K562 (cell line): ENCODE results near the gene JHY. TPM values are rescaled to one million over a fixed set of nuclear protein-coding genes. Genes with fewer than 3 reads are reported as not detected.

Experiments used
- ATAC-seq: fragments of 200-7000 bp; cut with Tn5 transposase; 3 replicates; pipeline ENCODE4 v1.9.1; 2020; ENCODE audit warnings: moderate library complexity
- BruUV-seq: library from RNA; stranded (reverse); fragments of 400-500 nt; replicated peaks from 2 replicates; lab custom pipeline; 2021; lab: Mats Ljungman, UMichigan
- CTCF ChIA-PET: fragments of 300-600 bp; formaldehyde crosslinking; extraction: SDS; loops from one replicate; lab custom pipeline; 2021; ENCODE audit warnings: low intra/inter-chr PET ratio; lab: Yijun Ruan, JAX
- POLR2A ChIA-PET: fragments of 300-600, 350-650 bp; sonication (Branson Sonifier 250); formaldehyde crosslinking; extraction: SDS; loops from one replicate; lab custom pipeline; 2021; ENCODE audit warnings: antibody characterized with exemption, inconsistent platforms; lab: Yijun Ruan, JAX
- DNase-seq, 4 experiments: peaks; one replicate each; pipeline versions ENCODE4 v3.0.0 to v3.0.0-alpha.2; 2011 to 2018; ENCODE audit warnings: low spot score in 3 of 4, mixed read lengths in 3 of 4; ENCODE audit errors: extremely low read depth in 1 of 4
- FAIRE-seq: peaks from 2 replicates; lab custom pipeline; 2011; peaks lifted over from hg19 to GRCh38; lab: Jason Lieb, UNC
- H2AFZ ChIP-seq: 2 replicates; pipeline ENCODE4 v1.6.0; 2011; ENCODE audit warnings: low read depth, low read length, control low read depth, inconsistent platforms
- H3K27ac ChIP-seq: fragments of 200-600 bp; 3 replicates; pipeline ENCODE4 v1.8.0; 2011; ENCODE audit warnings: low read depth, mild to moderate bottlenecking, control low read depth, inconsistent platforms, low read length, moderate library complexity, mixed read lengths; ENCODE audit errors: extremely low read depth
- H3K27me3 ChIP-seq, 2 experiments: fragments of 300-600 bp in 1 of 2; 2 replicates in 1 of 2; 3 replicates in 1 of 2; pipeline versions ENCODE4 v1.6.0 to v1.8.0; 2011; ENCODE audit warnings: inconsistent platforms in 2 of 2, low read length in 2 of 2, mild to moderate bottlenecking in 1 of 2, mixed read lengths in 1 of 2, moderate library complexity in 1 of 2; ENCODE audit not compliant: control insufficient read depth in 2 of 2, insufficient read depth in 2 of 2
- H3K36me3 ChIP-seq: fragments of 300-600 bp; 3 replicates; pipeline ENCODE4 v1.8.0; 2011; ENCODE audit warnings: mild to moderate bottlenecking, low read length, inconsistent platforms; ENCODE audit not compliant: control insufficient read depth, insufficient read depth
- H3K4me1 ChIP-seq, 2 experiments: fragments of 200-600 bp in 1 of 2; replicated peaks in 1 of 2; 2 replicates in 1 of 2; 3 replicates in 1 of 2; pipeline versions ENCODE4 v1.5.1 to v1.8.0; 2011; ENCODE audit warnings: inconsistent platforms in 2 of 2, low read length in 2 of 2, mild to moderate bottlenecking in 1 of 2, mixed read lengths in 1 of 2, moderate library complexity in 1 of 2; ENCODE audit not compliant: control insufficient read depth in 2 of 2, insufficient read depth in 2 of 2
- H3K4me2 ChIP-seq: 2 replicates; pipeline ENCODE4 v1.6.1; 2011; ENCODE audit warnings: low read length, control low read depth, inconsistent platforms, mixed read lengths; ENCODE audit not compliant: insufficient read depth
- H3K4me3 ChIP-seq: fragments of 200-600 bp; sonication (generic), shearing (Covaris generic); 2 replicates; pipeline ENCODE4 v1.5.1; 2016; ENCODE audit warnings: control low read depth, inconsistent platforms
- H3K79me2 ChIP-seq: fragments of 200-600 bp; 3 replicates; pipeline ENCODE4 v1.8.0; 2011; ENCODE audit warnings: low read length, inconsistent platforms; ENCODE audit not compliant: control insufficient read depth, insufficient read depth
- H3K9ac ChIP-seq, 2 experiments: 2 replicates each; pipeline versions ENCODE4 v1.6.0 to v1.6.1; 2011; ENCODE audit warnings: low read depth in 2 of 2, low read length in 2 of 2, control low read depth in 1 of 2, inconsistent platforms in 1 of 2, mild to moderate bottlenecking in 1 of 2, mixed read lengths in 1 of 2; ENCODE audit not compliant: insufficient read depth in 1 of 2
- H3K9me1 ChIP-seq: one replicate; pipeline ENCODE4 v1.6.0; 2011; ENCODE audit warnings: inconsistent platforms, mild to moderate bottlenecking, low read length, moderate library complexity; ENCODE audit not compliant: control insufficient read depth, insufficient read depth
- H3K9me3 ChIP-seq: replicated peaks from 2 replicates; pipeline ENCODE4 v1.5.1; 2011; ENCODE audit warnings: low read depth, low read length, inconsistent platforms; ENCODE audit not compliant: control insufficient read depth, insufficient read depth
- H4K20me1 ChIP-seq: replicated peaks from 2 replicates; pipeline ENCODE4 v1.6.1; 2011; ENCODE audit warnings: low read length, inconsistent platforms, mixed read lengths; ENCODE audit not compliant: control insufficient read depth, insufficient read depth
- E2F8 ChIP-seq: fragments of 450-650 bp; IDR thresholded peaks from 2 replicates; pipeline ENCODE4 v1.7.1; 2018; ENCODE audit warnings: mild to moderate bottlenecking, low read depth; ENCODE audit not compliant: partially characterized antibody
- GTF2A2 ChIP-seq: IDR thresholded peaks from 2 replicates; pipeline ENCODE4 v1.6.1; 2016; ENCODE audit warnings: mild to moderate bottlenecking, missing genetic modification characterization, missing compliant biosample characterization
- KDM2B ChIP-seq: fragments of 250-450 bp; sonication (Bioruptor Pico); IDR thresholded peaks from 2 replicates; pipeline ENCODE4 v1.8.0; 2021; ENCODE audit warnings: mild to moderate bottlenecking, moderate library complexity
- LEF1 ChIP-seq: fragments of 450-650 bp; IDR thresholded peaks from 2 replicates; pipeline ENCODE4 v1.6.1; 2016; ENCODE audit warnings: mild to moderate bottlenecking
- MED1 ChIP-seq: sonication (generic); formaldehyde crosslinking; IDR thresholded peaks from 2 replicates; pipeline ENCODE4 v1.8.1; 2023; ENCODE audit warnings: missing genetic modification reagents, borderline replicate concordance
- MEIS2 ChIP-seq: fragments of 450-650 bp; IDR thresholded peaks from 2 replicates; pipeline ENCODE4 v1.6.1; 2014; ENCODE audit warnings: mild to moderate bottlenecking; ENCODE audit not compliant: partially characterized antibody
- OTX1 ChIP-seq: fragments of 450-650 bp; formaldehyde crosslinking; IDR thresholded peaks from 2 replicates; pipeline ENCODE4 v1.4.0; 2022; ENCODE audit warnings: mild to moderate bottlenecking
- REST ChIP-seq, 2 experiments: fragments of 450-650 bp; formaldehyde crosslinking in 1 of 2; IDR thresholded peaks; 2 replicates each; pipeline versions ENCODE4 v1.4.0 to v1.6.1; 2014 to 2020; ENCODE audit warnings: mild to moderate bottlenecking in 2 of 2, borderline replicate concordance in 1 of 2, low read depth in 1 of 2
- ZNF79 ChIP-seq: fragments of 250-450 bp; sonication (Bioruptor Pico); IDR thresholded peaks from 2 replicates; pipeline ENCODE4 v1.4.0; 2020; ENCODE audit warnings: low read depth, mild to moderate bottlenecking, moderate library complexity
- ZNF830 ChIP-seq: fragments of 250-450 bp; sonication (Bioruptor Pico); IDR thresholded peaks from 2 replicates; pipeline ENCODE4 v1.5.0; 2021; ENCODE audit warnings: mild to moderate bottlenecking
- WGBS: fragments of 100-300 bp; shearing (Covaris generic); methylation state at CpG from one replicate; pipeline ENCODE4 v1.1.6; 2016; ENCODE audit warnings: low coverage, mixed read lengths; ENCODE audit not compliant: insufficient coverage; ENCODE audit errors: missing lambda C conversion rate; 5-methylcytosine and 5-hydroxymethylcytosine counted together
- in situ Hi-C: fragments of 300-500 bp; cut with MboI; formaldehyde crosslinking; loops from 4 replicates; pipeline ENCODE4 v1.15.0; 2018; ENCODE audit warnings: inconsistent platforms, mixed read lengths
- intact Hi-C: fragments of 100-400 bp; cut with micrococcal nuclease; formaldehyde crosslinking; loops from 2 replicates; pipeline ENCODE4 v1.14.2; 2022
- polyA plus RNA-seq, 8 experiments: library from polyadenylated mRNA; depleted of rRNA in 4 of 8; stranded (reverse) in 5 of 8; unstranded in 3 of 8; fragments of >200 nt; fragmentation: Nextera tagmentation in 2 of 8; fragmentation: Illumina TruSeq in 1 of 8; extraction: Ambion mirVana in 2 of 8; extraction: Trizol in 1 of 8; gene quantifications; 2 replicates each; pipeline versions ENCODE4 v1.2.1 to v1.2.3, GENCODE V29; 2011 to 2014; ENCODE audit warnings: inconsistent platforms in 1 of 8, missing spikeins in 1 of 8
- total RNA-seq, 7 experiments: library from RNA; depleted of rRNA in 6 of 7; stranded (reverse); fragments of >200 nt in 6 of 7; fragmentation: Illumina TruSeq in 2 of 7; extraction: Trizol in 2 of 7; gene quantifications; 2 replicates each; pipeline versions ENCODE4 v1.2.1 to v1.2.3, GENCODE V29; 2011 to 2021; ENCODE audit warnings: low replicate concordance in 1 of 7

Gene JHY
- total and polyA plus RNA-seq, 9 of the 15 experiments (the other 6 are each of a cell fraction or from before 2014, with no cell fraction given): not detected

GRCh38 chr11:122863704-122864326 is 18.7 kb upstream of the JHY start:
- intact Hi-C loops (loop anchor here (1.0 to 5.0 kb wide), 4 partner anchors 159 to 615 kb away; no protein-coding TSS in a partner anchor), in situ Hi-C loops (no loop called here)
- peak; percentile 67; the same call in 2 of the 3 replicates for ATAC-seq
- Histone ChIP-seq H3K27ac (no peak overlapping the region), H3K4me3 (no peak overlapping the region), H3K4me1 (no peaks in the 10 kb centered on the region), H3K36me3 (no peaks in the 10 kb centered on the region), H2AFZ (no peak overlapping the region), H3K9me3 (no peaks in the 10 kb centered on the region), H3K9me1 (no peaks in the 10 kb centered on the region), H3K79me2 (no peaks in the 10 kb centered on the region), H3K27me3 (no peaks in the 10 kb centered on the region; a peak in 1 of 5 replicates), H3K4me2 (no peak overlapping the region), H3K9ac (no peak overlapping the region), H4K20me1 (no peaks in the 10 kb centered on the region)
- no TSS peak for BruUV-seq
- ChIA-PET CTCF (interaction anchor here (0.6 to 1.2 kb wide), 4 partner anchors 162 to 384 kb away, joined by 3 to 4 read pairs (median 3); no protein-coding TSS in a partner anchor), POLR2A (interaction anchor here (1.2 kb wide), 1 partner anchor 9 kb away, joined by 3 read pairs; no protein-coding TSS in a partner anchor)
- FAIRE-seq: peak; percentile 29
- WGBS: 3% methylated on average over 7 of the region's 7 CpGs
- DNase-seq: peak; percentile 30 to 42 (median 36)
- TF ChIP-seq OTX1 (CRISPR knock-in tag) (no peak), MEIS2 (no peak), MED1 (CRISPR knock-in tag) (no peak), GTF2A2 (tag) (no peak), REST (IDR thresholded peaks at IDR 0.05; ENCODE audit: borderline replicate concordance) (peak; percentile 31; the same call in 1 of the 2 replicates), REST (CRISPR knock-in tag; IDR thresholded peaks at IDR 0.05; ENCODE audit: low read depth) (no peak), LEF1 (no peak), KDM2B (CRISPR knock-in tag) (no peak), E2F8 (no peak), ZNF79 (CRISPR knock-in tag) (no peak), ZNF830 (CRISPR knock-in tag) (no peak)
